GM06990 (cell line): ENCODE data around the gene FBLN5.
A peak's percentile ranks its signal among the peaks of the same experiment; 100 is the strongest.

Experiments used
- DNase-seq: peaks from one replicate; pipeline ENCODE4 v3.0.0-alpha.2; 2011; ENCODE audit not compliant: insufficient read length; ENCODE audit errors: extremely low read depth
- H3K27me3 ChIP-seq: replicated peaks from 2 replicates; pipeline ENCODE4 v1.6.0; 2011; ENCODE audit warnings: low read length; ENCODE audit not compliant: control insufficient read depth, insufficient read depth
- H3K36me3 ChIP-seq: 2 replicates; pipeline ENCODE4 v1.5.1; 2011; ENCODE audit warnings: low read length; ENCODE audit not compliant: control insufficient read depth, insufficient read depth
- H3K4me3 ChIP-seq: replicated peaks from 2 replicates; pipeline ENCODE4 v1.5.1; 2011; ENCODE audit warnings: low read depth, mild to moderate bottlenecking, control low read depth, low read length
- CTCF ChIP-seq: IDR thresholded peaks from 2 replicates; pipeline ENCODE4 v1.5.1; 2011; ENCODE audit warnings: low read length, control low read depth, mild to moderate bottlenecking, inconsistent platforms; ENCODE audit not compliant: insufficient read depth, poor library complexity, severe bottlenecking

Gene FBLN5

GRCh38 chr14:91862417-91862816 is 85.1 kb downstream of the FBLN5 start:
- no peak for TF ChIP-seq CTCF
- no peak for DNase-seq
- H3K27me3 ChIP-seq = no peaks in the 10 kb centered on the region
- no peak overlapping the region for H3K4me3 ChIP-seq
- H3K36me3 ChIP-seq = no peaks in the 10 kb centered on the region

GRCh38 chr14:91861091-91861490 is 86.4 kb downstream of the FBLN5 start:
- no peak for TF ChIP-seq CTCF
- no peak for DNase-seq
- no peak overlapping the region for H3K4me3 ChIP-seq

GRCh38 chr14:91860238-91860637 is 87.3 kb downstream of the FBLN5 start:
- Histone ChIP-seq H3K27me3 (no peaks in the 10 kb centered on the region), H3K4me3 (no peak overlapping the region), H3K36me3 (no peaks in the 10 kb centered on the region)
- DNase-seq = no peak
- TF ChIP-seq CTCF = no peak

More at GRCh38 chr14:91861091-91861490, 86.4 kb downstream of the FBLN5 start:
- Histone ChIP-seq H3K27me3 (no peaks in the 10 kb centered on the region), H3K36me3 (no peaks in the 10 kb centered on the region)

- DNase-seq = no peak
- Histone ChIP-seq H3K4me3 (no peak overlapping the region), H3K27me3 (no peaks in the 10 kb centered on the region), H3K36me3 (no peaks in the 10 kb centered on the region)
- TF ChIP-seq CTCF = peak; percentile 33
Observed at GRCh38 chr14:91858536-91859275, 88.8 kb downstream of the FBLN5 start.

GRCh38 chr14:91857614-91858013 is 89.9 kb downstream of the FBLN5 start:
- no peaks in the 10 kb centered on the region for H3K36me3 ChIP-seq
- H3K4me3 ChIP-seq = no peak overlapping the region
- no peak for DNase-seq
- no peaks in the 10 kb centered on the region for H3K27me3 ChIP-seq
- no peak for TF ChIP-seq CTCF

- no peak for TF ChIP-seq CTCF
- no peaks in the 10 kb centered on the region for H3K27me3 ChIP-seq
- H3K36me3 ChIP-seq = no peaks in the 10 kb centered on the region
- no peak for DNase-seq
- no peak overlapping the region for H3K4me3 ChIP-seq
Observed at GRCh38 chr14:91854327-91854934, 93.1 kb downstream of the FBLN5 start.
